Ectodermal cell (in vitro differentiated cells): Measurements from ENCODE around the gene DIP2C.

Source experiments
- H3K27ac ChIP-seq: 2 replicates; pipeline ENCODE4 v1.7.0; 2013; ENCODE audit warnings: mild to moderate bottlenecking, low read depth, low read length; ENCODE audit not compliant: insufficient read depth, poor library complexity, severe bottlenecking
- H3K27me3 ChIP-seq: 2 replicates; pipeline ENCODE4 v1.7.0; 2013; ENCODE audit warnings: mild to moderate bottlenecking, low read length; ENCODE audit not compliant: insufficient read depth, control insufficient read depth, poor library complexity, severe bottlenecking
- H3K36me3 ChIP-seq: one replicate; pipeline ENCODE4 v1.7.0; 2013; ENCODE audit warnings: low read length; ENCODE audit not compliant: control insufficient read depth, insufficient read depth
- H3K4me1 ChIP-seq: one replicate; pipeline ENCODE4 v1.7.0; 2013; ENCODE audit warnings: low read length; ENCODE audit not compliant: control insufficient read depth, insufficient read depth
- H3K4me3 ChIP-seq: 2 replicates; pipeline ENCODE4 v1.7.0; 2013; ENCODE audit warnings: low read depth, low read length, control low read depth; ENCODE audit not compliant: insufficient read depth
- H3K9me3 ChIP-seq: 2 replicates; pipeline ENCODE4 v1.7.0; 2013; ENCODE audit warnings: mild to moderate bottlenecking, low read length, moderate library complexity; ENCODE audit not compliant: control insufficient read depth
- WGBS, 2 experiments: methylation state at CpG; one replicate each; pipeline ENCODE4 v1.1.7; 2013; ENCODE audit warnings: missing lambda C conversion rate in 2 of 2; 5-methylcytosine and 5-hydroxymethylcytosine counted together

The DIP2C gene

DNA sequence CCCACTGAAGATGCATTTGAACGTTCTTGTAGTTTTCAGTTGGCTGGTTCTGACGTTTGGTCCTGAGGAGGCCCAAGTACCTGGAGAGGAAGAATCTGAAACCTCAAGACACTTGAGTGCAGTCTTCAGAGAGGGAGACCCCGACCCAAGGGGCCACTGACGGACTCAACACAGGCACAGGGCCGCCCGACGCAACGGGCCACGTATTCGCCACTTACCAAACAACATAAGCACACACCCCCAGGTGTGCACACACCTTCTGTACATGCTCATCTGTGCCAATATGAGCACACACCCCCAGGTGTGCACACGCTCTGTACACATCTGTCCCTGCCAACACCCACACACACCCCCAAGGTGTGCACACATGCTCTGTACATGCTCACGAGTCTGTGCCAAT, 68.5 kb downstream of the DIP2C start:
- H3K4me1 ChIP-seq, result peaks cover 27% of the 10 kb centered on the region
- no peaks in the 10 kb centered on the region for H3K9me3 ChIP-seq
- peaks cover 6% of the 10 kb centered on the region for H3K27me3 ChIP-seq
- H3K27ac ChIP-seq, result no peak overlapping the region
- no peaks in the 10 kb centered on the region for H3K36me3 ChIP-seq
- WGBS, 2 experiments, result 94 to 95% methylated on average over 12 of the region's 12 CpGs
- H3K4me3 ChIP-seq, result no peak overlapping the region

DNA sequence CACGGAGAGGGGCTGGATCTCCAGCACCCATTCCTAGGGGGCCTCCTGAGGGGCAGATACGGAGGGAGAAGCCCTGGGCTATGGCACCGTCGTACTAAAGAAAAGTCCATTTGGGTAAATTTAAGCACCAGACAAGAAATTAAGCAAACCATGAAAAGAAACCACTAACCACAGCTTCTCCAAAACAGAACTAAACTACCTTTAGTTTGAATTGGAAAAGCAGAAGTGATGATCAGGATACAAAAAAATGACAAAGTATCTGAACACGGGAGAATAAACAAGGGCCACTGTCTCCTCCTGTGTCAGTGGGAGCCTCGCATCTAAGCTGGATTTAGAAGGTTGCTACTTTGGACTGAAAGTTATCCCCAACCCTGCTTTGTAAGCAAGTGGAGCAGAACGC, 69.1 kb downstream of the DIP2C start:
- Histone ChIP-seq H3K27me3 (peaks cover 6% of the 10 kb centered on the region), H3K4me3 (no peak overlapping the region), H3K4me1 (peaks cover 21% of the 10 kb centered on the region), H3K9me3 (no peaks in the 10 kb centered on the region), H3K36me3 (no peaks in the 10 kb centered on the region), H3K27ac (no peak overlapping the region)
- WGBS, 2 experiments, result 95% methylated on average over 7 of the region's 7 CpGs

DNA sequence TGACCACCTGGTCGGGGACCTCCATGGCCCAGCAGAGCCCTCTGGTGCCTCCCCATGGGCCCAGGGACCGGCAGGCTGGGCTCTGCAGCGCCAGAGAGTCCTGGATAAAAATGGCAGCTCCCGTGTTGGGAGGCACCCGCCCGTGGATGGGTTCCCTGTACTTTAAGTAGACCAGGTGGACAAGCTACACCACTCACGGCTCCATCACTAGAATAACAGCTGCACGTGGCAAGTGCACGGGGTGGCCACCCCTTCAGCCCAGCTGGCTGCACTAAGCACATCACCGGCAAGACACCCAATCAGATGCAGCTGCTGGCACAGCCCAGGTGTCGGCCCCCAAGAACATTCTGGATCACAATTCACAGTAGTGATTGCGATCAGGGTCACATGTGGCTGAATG, 69.8 kb downstream of the DIP2C start:
- Histone ChIP-seq H3K27ac (no peak overlapping the region), H3K4me3 (no peak overlapping the region), H3K27me3 (peaks cover 2% of the 10 kb centered on the region), H3K9me3 (no peaks in the 10 kb centered on the region), H3K36me3 (no peaks in the 10 kb centered on the region), H3K4me1 (peaks cover 14% of the 10 kb centered on the region)
- WGBS, 2 experiments, result 95 to 96% methylated on average over 12 of the region's 12 CpGs

DNA sequence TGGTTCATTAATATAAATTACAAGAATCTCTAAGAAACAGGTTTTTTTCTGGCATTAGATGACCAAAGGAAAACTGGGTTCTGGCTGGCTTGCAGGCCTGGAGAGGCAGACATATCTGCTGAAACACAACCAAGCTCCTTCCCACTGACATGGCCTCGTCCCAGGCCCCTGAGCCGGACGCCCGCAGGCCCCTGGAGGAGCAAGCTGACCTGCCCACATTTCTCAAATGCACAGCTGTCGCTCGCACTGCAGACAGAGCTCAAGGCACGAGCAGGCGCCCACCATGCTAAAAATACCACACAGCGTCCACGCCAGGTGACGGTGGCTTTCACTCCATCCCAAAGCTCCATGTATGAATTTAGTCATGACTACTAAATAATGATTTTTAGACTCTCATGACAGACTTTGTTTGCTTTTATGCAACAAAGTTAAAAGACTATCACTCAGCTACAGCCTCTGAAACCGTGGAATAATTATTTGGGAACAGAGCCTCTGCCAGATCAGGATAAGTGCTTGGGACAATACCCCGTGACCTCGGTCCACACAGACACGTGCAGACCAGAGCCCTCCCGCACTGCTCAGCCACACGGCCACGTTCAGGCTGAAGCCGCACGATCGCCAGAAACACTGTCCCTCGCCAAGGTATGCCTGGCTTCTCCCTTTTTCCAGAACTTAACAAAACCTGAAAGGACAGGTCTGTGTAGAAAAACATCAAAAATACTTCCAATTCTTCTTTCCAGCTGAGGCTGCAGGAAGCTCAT, 71.1 kb downstream of the DIP2C start:
- H3K4me1 ChIP-seq, result peaks cover 5% of the 10 kb centered on the region
- H3K27me3 ChIP-seq, result no peaks in the 10 kb centered on the region
- H3K36me3 ChIP-seq, result no peaks in the 10 kb centered on the region
- H3K27ac ChIP-seq, result no peak overlapping the region
- H3K4me3 ChIP-seq, result no peak overlapping the region
- H3K9me3 ChIP-seq, result no peaks in the 10 kb centered on the region
- WGBS, 2 experiments, result 94 to 95% methylated on average over 22 of the region's 22 CpGs

DNA sequence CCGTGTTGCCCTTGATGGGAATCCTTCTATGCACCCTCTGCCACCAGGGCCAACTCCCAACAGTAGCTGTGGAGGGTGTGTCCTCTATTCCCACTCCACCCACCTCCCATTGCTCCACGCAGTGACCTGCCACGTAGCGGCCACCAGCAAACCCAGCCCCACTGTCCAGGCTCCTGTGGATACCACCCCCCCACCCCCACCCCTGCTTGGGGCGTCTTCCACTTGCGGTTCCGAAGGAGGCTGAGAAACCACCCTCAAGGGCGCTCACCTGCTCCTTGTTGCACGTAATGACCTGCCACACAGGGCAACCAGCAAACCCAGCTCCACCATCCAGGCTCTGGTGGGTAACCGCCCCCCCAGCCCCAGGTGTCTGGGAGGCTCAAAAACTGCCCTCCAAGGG, 72.0 kb downstream of the DIP2C start:
- Histone ChIP-seq H3K36me3 (no peaks in the 10 kb centered on the region), H3K27me3 (no peaks in the 10 kb centered on the region), H3K9me3 (no peaks in the 10 kb centered on the region), H3K27ac (no peak overlapping the region), H3K4me1 (peaks cover 5% of the 10 kb centered on the region), H3K4me3 (no peak overlapping the region)
- 93 to 94% methylated on average over 9 to 10 of the region's 10 CpGs for WGBS, 2 experiments

DNA sequence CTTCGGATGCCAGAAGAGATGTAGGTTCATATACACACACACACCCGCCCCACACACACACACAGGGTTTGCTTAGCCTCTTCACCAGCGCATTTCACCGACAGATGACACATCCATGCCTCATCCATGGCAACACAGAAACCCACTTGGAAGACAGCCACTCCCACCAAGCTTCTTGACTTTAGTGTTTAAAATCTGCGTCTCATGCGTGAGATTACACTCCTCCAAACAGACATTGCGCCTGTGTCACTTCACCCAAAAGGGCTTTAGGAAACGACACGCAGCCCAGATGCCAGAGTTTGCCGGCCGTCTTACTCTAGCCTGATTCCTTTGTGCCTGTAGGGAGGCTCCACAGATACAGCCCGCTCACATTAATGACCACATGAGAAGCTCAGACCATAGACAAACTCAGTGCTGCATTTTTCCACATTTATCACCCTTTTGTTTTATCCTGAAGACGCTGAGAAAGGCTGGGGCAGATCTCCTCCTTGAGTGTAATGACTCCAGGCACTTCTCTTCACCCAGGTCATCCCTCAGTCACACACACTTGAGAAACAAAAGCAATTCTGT, 73.8 kb downstream of the DIP2C start:
- H3K27ac ChIP-seq, result no peak overlapping the region

DNA sequence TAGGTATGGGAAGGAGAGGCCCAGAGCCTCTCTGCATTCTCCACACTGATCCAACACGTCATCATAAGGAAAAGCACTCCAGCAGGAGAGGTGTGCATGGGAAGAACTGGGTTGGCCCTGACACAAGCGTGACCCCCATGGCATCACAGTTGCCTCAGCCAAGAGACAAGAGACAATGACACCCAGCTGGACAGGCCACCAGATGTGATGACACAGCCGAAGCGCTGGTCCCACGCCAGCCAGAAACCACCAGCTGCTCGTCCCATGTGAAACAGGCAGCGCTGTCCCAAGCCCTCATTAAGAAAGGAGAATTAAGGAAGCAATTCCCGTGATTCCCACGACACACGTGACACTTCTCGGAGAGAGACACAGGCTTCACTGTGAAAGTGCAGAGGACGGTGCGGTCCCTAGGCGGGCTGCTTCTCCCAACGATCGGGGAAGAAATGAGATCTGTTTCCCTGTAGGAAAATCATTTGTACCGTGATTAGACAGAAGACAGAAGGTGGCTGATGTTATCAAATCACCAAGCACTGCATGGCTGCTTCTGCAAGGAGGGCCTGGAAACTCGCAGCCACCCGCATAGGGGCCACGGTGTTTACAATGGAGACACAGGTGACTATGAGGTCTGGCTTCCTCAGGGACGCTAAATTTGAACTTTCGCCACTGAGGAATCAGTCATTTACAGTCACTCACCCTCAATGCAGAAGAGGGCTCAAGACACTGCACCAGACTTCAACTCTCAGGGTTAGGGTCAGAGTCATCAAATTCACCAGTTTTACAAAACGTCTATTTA, 74.5 kb downstream of the DIP2C start:
- no peaks in the 10 kb centered on the region for H3K27me3 ChIP-seq
- H3K27ac ChIP-seq, result no peak overlapping the region
- WGBS, 2 experiments, result 94 to 95% methylated on average over 23 of the region's 23 CpGs
- no peaks in the 10 kb centered on the region for H3K36me3 ChIP-seq
- H3K4me1 ChIP-seq, result peaks cover 9% of the 10 kb centered on the region
- H3K4me3 ChIP-seq, result no peak overlapping the region
- no peaks in the 10 kb centered on the region for H3K9me3 ChIP-seq

More for the DNA sequence above, 73.8 kb downstream of the DIP2C start:
- WGBS, 2 experiments, result 91 to 93% methylated on average over 13 of the region's 13 CpGs
- peaks cover 9% of the 10 kb centered on the region for H3K4me1 ChIP-seq
- H3K4me3 ChIP-seq, result no peak overlapping the region
- no peaks in the 10 kb centered on the region for H3K27me3 ChIP-seq
- H3K36me3 ChIP-seq, result no peaks in the 10 kb centered on the region
- no peaks in the 10 kb centered on the region for H3K9me3 ChIP-seq

DNA sequence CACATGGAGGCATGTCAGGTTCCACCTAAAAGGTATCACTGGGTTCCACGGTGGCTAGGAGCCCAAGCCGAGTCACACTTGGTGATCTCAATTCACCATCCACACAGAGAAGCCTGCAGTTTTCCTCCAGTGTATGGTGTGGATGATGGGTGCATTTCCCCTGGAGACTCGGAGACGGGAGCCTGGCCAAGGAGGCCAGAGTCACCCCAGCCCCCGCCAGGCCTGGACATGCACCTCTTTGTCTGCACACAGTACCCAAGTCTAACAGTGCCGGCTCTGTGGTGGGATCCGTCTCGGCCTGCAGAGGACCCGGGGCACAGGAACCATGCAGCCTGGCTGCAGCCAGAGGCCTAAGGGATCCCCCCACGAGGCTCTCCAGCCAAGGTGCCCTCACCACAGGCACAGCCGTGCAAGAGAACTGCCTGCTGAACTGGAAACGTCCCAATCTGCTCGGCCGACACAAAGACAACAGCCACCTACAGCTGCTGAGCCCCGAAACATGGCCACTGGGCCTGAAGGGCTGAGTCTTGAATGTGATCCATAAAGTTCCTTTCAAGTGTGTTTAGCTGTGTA, 75.2 kb downstream of the DIP2C start:
- Histone ChIP-seq H3K27ac (no peak overlapping the region), H3K27me3 (no peaks in the 10 kb centered on the region)
- 93 to 95% methylated on average over 15 of the region's 15 CpGs for WGBS, 2 experiments

DNA sequence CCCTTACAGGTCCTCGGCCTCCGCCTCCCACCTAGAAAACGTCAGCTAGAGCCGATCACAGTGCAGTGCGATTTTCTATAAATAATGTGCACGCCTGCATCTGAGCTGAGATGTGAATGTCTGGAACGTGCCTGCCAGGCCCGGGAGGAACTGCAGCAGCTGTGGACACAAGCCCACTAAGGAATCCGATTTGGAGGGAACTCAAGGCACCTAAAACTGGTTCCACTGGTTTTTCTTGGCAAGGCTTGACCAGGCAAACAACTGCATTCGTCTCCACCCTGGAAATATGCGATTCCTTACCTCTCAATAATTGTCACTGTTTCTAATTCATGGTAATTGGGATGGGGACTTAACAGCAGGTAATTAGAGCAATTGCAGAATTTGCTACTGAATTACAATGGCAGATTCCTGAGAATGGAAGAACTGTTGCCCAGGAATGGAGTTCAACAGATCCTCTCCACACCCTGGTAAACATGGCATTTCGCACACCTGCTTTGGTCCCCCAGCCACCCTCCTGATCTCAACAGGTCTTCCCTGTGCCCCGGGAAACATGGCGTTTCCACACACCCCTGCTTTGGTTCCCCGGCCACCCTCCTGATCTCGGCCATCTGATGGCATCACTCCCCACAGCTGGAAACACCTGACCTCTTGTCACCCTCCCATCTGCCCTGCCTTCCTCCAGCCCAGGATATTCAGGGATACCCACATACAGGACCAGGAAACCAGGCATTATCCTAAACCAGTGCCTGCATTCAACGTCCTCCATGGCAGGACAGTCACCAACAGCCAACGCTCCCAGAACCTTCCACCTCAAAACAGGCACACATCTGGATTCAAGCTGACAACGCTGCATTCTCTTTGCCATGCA, 76.0 kb downstream of the DIP2C start:
- H3K36me3 ChIP-seq, result no peaks in the 10 kb centered on the region
- no peaks in the 10 kb centered on the region for H3K27me3 ChIP-seq
- H3K4me3 ChIP-seq, result no peak overlapping the region
- 93 to 95% methylated on average over 19 of the region's 19 CpGs for WGBS, 2 experiments
- no peaks in the 10 kb centered on the region for H3K9me3 ChIP-seq
- H3K4me1 ChIP-seq, result peaks cover 21% of the 10 kb centered on the region
- H3K27ac ChIP-seq, result no peak overlapping the region

More for the DNA sequence above, 75.2 kb downstream of the DIP2C start:
- no peaks in the 10 kb centered on the region for H3K9me3 ChIP-seq
- H3K4me1 ChIP-seq, result peaks cover 17% of the 10 kb centered on the region
- no peaks in the 10 kb centered on the region for H3K36me3 ChIP-seq
- no peak overlapping the region for H3K4me3 ChIP-seq
